Neural cell (in vitro differentiated cells): ENCODE measurements around the gene CTTN.

Experiments used
- EP300 ChIP-seq: fragments of 450-650 bp; conservative IDR thresholded peaks from 2 replicates; pipeline ENCODE4 v1.6.1; 2014; ENCODE audit warnings: antibody characterized with exemption, mild to moderate bottlenecking, moderate library complexity; ENCODE audit not compliant: poor library complexity, severe bottlenecking
- POLR2AphosphoS5 ChIP-seq: IDR thresholded peaks from 2 replicates; pipeline ENCODE4 v1.6.1; 2012
- SMC3 ChIP-seq: fragments of 450-650 bp; conservative IDR thresholded peaks from 2 replicates; pipeline ENCODE4 v1.6.1; 2014; ENCODE audit warnings: antibody characterized with exemption, mild to moderate bottlenecking, moderate library complexity; ENCODE audit not compliant: poor library complexity
- TAF1 ChIP-seq: IDR thresholded peaks from 2 replicates; pipeline ENCODE4 v1.6.1; 2012; ENCODE audit warnings: low read depth
- TF ChIP-seq, protein P1 (sequence below): fragments of 450-650 bp; IDR thresholded peaks from 2 replicates; pipeline ENCODE4 v1.5.1; 2014; ENCODE audit warnings: antibody characterized with exemption, mild to moderate bottlenecking, moderate library complexity; ENCODE audit not compliant: poor library complexity, severe bottlenecking
- TF ChIP-seq, protein P2 (sequence below): IDR thresholded peaks from 2 replicates; pipeline ENCODE4 v1.6.1; 2012; ENCODE audit warnings: borderline replicate concordance

DNA sequence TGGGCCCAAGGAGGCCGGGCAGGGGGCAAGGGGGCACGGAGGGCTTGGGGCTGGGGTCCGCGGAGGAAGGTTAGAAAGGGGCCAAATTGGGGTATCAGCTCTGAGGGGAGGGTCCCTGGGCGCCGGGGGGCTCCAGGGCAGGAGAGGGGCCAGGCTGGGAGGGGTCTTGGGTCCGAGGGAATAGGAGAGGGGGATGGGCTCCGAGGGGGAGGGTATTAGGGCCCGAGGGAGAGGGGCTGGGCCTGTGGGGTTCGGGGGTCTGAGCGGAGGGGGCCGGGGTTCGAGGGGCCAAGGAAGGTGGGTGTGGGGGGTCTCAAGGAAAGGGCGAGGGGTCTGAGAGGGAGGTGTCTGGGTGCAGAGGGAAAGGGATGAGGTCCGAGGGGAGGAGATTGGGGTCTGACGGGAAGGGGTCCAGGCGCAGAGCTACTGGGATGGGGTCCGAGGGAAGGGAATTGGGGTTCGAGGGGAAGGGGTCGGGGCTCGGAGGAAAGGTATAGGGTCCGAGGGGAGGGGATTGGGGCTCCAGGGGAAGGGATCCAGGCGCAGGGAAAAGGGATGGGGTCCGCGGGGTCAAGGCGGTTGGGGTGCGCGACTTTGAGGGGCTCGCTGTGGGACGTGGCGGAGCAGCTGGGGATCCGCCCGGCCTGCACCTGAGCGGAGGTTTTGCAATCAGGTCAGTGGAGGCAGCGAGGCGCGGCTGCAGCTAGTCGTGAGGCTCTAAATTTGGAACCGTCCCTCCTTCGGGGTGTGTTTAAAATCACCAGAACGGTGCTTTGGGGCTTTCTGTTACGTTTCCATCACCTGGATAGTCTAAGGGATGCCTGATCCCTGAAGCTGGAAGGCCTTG lies 728 bp downstream of the CTTN start:
- TF ChIP-seq, protein P1, sequence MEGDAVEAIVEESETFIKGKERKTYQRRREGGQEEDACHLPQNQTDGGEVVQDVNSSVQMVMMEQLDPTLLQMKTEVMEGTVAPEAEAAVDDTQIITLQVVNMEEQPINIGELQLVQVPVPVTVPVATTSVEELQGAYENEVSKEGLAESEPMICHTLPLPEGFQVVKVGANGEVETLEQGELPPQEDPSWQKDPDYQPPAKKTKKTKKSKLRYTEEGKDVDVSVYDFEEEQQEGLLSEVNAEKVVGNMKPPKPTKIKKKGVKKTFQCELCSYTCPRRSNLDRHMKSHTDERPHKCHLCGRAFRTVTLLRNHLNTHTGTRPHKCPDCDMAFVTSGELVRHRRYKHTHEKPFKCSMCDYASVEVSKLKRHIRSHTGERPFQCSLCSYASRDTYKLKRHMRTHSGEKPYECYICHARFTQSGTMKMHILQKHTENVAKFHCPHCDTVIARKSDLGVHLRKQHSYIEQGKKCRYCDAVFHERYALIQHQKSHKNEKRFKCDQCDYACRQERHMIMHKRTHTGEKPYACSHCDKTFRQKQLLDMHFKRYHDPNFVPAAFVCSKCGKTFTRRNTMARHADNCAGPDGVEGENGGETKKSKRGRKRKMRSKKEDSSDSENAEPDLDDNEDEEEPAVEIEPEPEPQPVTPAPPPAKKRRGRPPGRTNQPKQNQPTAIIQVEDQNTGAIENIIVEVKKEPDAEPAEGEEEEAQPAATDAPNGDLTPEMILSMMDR, result no peak
- TF ChIP-seq EP300, result no peak
- no peak for TF ChIP-seq POLR2AphosphoS5
- TF ChIP-seq, protein P2, sequence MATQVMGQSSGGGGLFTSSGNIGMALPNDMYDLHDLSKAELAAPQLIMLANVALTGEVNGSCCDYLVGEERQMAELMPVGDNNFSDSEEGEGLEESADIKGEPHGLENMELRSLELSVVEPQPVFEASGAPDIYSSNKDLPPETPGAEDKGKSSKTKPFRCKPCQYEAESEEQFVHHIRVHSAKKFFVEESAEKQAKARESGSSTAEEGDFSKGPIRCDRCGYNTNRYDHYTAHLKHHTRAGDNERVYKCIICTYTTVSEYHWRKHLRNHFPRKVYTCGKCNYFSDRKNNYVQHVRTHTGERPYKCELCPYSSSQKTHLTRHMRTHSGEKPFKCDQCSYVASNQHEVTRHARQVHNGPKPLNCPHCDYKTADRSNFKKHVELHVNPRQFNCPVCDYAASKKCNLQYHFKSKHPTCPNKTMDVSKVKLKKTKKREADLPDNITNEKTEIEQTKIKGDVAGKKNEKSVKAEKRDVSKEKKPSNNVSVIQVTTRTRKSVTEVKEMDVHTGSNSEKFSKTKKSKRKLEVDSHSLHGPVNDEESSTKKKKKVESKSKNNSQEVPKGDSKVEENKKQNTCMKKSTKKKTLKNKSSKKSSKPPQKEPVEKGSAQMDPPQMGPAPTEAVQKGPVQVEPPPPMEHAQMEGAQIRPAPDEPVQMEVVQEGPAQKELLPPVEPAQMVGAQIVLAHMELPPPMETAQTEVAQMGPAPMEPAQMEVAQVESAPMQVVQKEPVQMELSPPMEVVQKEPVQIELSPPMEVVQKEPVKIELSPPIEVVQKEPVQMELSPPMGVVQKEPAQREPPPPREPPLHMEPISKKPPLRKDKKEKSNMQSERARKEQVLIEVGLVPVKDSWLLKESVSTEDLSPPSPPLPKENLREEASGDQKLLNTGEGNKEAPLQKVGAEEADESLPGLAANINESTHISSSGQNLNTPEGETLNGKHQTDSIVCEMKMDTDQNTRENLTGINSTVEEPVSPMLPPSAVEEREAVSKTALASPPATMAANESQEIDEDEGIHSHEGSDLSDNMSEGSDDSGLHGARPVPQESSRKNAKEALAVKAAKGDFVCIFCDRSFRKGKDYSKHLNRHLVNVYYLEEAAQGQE, result no peak
- no peak for TF ChIP-seq SMC3
- TF ChIP-seq TAF1, result no peak
